Transverse colon (tissue), 4 donors: ENCODE results near the gene CTNNA1. TPM values are rescaled to one million over a fixed set of nuclear protein-coding genes. Genes with fewer than 3 reads are reported as not detected.

Experiments
- DNase-seq: peaks from one replicate; pipeline ENCODE4 v3.0.0-alpha.2; 2019
- H3K27ac ChIP-seq, 4 donors: fragments of 200-600 bp; sonication (generic); 2 replicates each; pipeline ENCODE4 v1.5.1; 2016 to 2018; ENCODE audit warnings: inconsistent platforms in 4 of 4
- H3K27me3 ChIP-seq: fragments of 200-600 bp; sonication (generic); 2 replicates; pipeline ENCODE4 v1.5.1; 2017; ENCODE audit warnings: inconsistent platforms
- H3K36me3 ChIP-seq, 4 donors: fragments of 200-600 bp; sonication (generic); 2 replicates each; pipeline ENCODE4 v1.5.1; 2017 to 2019; ENCODE audit warnings: inconsistent platforms in 4 of 4
- H3K4me1 ChIP-seq, 4 donors: fragments of 200-600 bp; sonication (generic); 2 replicates each; pipeline ENCODE4 v1.5.1; 2017 to 2020; ENCODE audit warnings: inconsistent platforms in 4 of 4
- H3K4me3 ChIP-seq, 4 donors: fragments of 200-600 bp; sonication (generic); 1 replicate in 1 of 4; 2 replicates in 3 of 4; pipeline versions ENCODE4 v1.5.1 to v1.6.1; 2017 to 2019; ENCODE audit warnings: inconsistent platforms in 4 of 4
- H3K9me3 ChIP-seq, 2 donors: fragments of 200-600 bp; sonication (generic); 2 replicates each; pipeline ENCODE4 v1.5.1; 2017 to 2019; ENCODE audit warnings: inconsistent platforms in 2 of 2
- EP300 ChIP-seq: sonication (generic); formaldehyde crosslinking; IDR thresholded peaks from one replicate; pipeline ENCODE4 v1.6.1; 2017; ENCODE audit warnings: antibody characterized with exemption, low read depth
- POLR2A ChIP-seq: fragments of 450-650 bp; IDR thresholded peaks from one replicate; pipeline ENCODE4 v1.6.1; 2016; ENCODE audit warnings: antibody characterized with exemption, mild to moderate bottlenecking, moderate library complexity
- POLR2AphosphoS5 ChIP-seq, 3 donors: sonication (generic); formaldehyde crosslinking; IDR thresholded peaks; one replicate each; pipeline ENCODE4 v1.6.1; 2016; ENCODE audit warnings: antibody characterized with exemption in 3 of 3
- WGBS, 2 donors: methylation state at CpG; one replicate each; pipeline ENCODE4 v1.1.5; 2018; ENCODE audit warnings: low coverage in 1 of 2; 5-methylcytosine and 5-hydroxymethylcytosine counted together
- in situ Hi-C, 4 donors: fragments of 200-750 bp; cut with MboI; loops; one replicate each; pipeline versions ENCODE4 v1.15.0 to v1.15.1; 2017; ENCODE audit warnings: low sequenced_read_pairs in 3 of 4, low pct_ligation_motif_present in 1 of 4, low pct_unique_long_range_greater_than_20kb in 1 of 4
- intact Hi-C: fragments of 100-400 bp; cut with DNase I; formaldehyde crosslinking; loops from one replicate; pipeline ENCODE4 v1.15.1; 2023; ENCODE audit warnings: low total_unique reads
- total RNA-seq, 4 donors: library from RNA; depleted of rRNA; stranded (reverse); fragments of >200 nt; gene quantifications; one replicate each; pipeline ENCODE4 v1.1.0, GENCODE V29; 2016
- TF ChIP-seq, protein P1 (sequence below), 5 experiments: fragments of 200-600 bp in 3 of 5; fragments of 450-650 bp in 2 of 5; sonication (generic) in 3 of 5; IDR thresholded peaks; 1 replicate in 2 of 5; 2 replicates in 3 of 5; pipeline ENCODE4 v1.5.1; 2016 to 2017; ENCODE audit warnings: antibody characterized with exemption in 5 of 5, inconsistent platforms in 3 of 5, mild to moderate bottlenecking in 2 of 5, moderate library complexity in 1 of 5

CTNNA1 gene
- total RNA-seq, 4 donors from 2014 or later: 272 to 381 (median 316) TPM

DNA sequence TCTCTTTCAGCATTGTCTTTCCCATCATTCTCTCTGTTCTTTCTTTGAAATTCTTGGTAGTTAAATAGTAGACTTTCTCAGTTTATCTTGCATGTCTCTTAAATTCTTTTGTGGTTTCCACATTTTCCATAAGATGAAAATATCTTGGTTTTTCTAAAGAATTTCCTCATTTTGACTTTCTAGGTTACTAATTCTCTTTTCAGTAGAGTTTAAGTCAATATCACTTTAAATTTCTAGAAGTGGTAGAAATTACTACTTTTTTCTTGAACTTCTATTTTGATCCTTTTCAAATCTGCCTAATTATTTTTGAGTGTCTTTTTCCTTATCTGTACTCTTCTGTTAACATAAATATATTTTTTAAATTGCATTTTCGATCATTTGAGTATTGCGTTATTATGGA lies 145.5 kb downstream of the CTNNA1 start:
- no peaks in the 10 kb centered on the region for H3K27me3 ChIP-seq
- no peaks in the 10 kb centered on the region for H3K9me3 ChIP-seq
- in situ Hi-C loops: no loop called here
- peaks cover 0 to 6% (median 0%) of the 10 kb centered on the region in 4 donors for H3K36me3 ChIP-seq
- no peak overlapping the region for H3K27ac ChIP-seq
- intact Hi-C loops: no loop called here
- no peak for TF ChIP-seq POLR2AphosphoS5 (IDR thresholded peaks at IDR 0.05)
- TF ChIP-seq, protein P1, sequence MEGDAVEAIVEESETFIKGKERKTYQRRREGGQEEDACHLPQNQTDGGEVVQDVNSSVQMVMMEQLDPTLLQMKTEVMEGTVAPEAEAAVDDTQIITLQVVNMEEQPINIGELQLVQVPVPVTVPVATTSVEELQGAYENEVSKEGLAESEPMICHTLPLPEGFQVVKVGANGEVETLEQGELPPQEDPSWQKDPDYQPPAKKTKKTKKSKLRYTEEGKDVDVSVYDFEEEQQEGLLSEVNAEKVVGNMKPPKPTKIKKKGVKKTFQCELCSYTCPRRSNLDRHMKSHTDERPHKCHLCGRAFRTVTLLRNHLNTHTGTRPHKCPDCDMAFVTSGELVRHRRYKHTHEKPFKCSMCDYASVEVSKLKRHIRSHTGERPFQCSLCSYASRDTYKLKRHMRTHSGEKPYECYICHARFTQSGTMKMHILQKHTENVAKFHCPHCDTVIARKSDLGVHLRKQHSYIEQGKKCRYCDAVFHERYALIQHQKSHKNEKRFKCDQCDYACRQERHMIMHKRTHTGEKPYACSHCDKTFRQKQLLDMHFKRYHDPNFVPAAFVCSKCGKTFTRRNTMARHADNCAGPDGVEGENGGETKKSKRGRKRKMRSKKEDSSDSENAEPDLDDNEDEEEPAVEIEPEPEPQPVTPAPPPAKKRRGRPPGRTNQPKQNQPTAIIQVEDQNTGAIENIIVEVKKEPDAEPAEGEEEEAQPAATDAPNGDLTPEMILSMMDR (IDR thresholded peaks at IDR 0.05): no peak
- no peak for TF ChIP-seq EP300
- TF ChIP-seq POLR2A: no peak
- no peak overlapping the region for H3K4me3 ChIP-seq
- peaks cover 0 to 9% (median 3%) of the 10 kb centered on the region in 4 donors for H3K4me1 ChIP-seq
- DNase-seq: no peak
- 89 to 93% methylated on average over 2 of the region's 2 CpGs for WGBS, 2 donors

DNA sequence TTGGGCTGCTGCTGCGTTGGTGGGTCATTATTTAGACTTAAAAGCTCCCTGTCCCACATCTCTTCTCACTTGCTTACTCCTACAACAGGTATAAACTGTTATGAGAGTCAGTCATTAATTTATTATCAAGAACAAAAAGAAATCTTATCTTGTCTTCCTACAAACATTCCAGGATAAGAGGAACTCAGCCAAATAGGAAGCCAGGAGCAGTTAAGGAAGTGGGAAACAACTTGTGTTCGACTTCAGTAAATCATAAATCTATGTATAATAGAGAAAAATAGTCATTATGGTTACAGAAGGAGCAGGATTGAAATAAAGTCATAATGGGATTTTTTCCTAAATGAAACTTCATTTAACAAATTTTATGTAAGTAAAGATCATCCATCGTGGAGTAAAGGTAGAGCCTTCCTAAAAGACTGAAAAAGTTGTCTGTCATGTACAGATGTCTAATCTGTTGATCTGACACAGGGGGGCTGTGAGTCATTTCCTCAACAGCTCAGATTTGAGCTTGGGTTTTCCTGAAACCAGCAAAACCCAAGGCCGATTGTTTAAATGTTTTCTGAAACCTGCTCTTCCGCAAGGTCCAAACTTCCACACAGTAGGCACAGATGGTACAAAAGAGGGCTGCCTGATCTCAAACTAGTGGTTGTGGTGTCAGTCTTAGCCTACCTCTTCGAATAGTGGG lies 147.2 kb downstream of the CTNNA1 start:
- intact Hi-C loops (no loop called here), in situ Hi-C loops (no loop called here)
- Histone ChIP-seq H3K27me3 (no peaks in the 10 kb centered on the region), H3K27ac (no peak overlapping the region), H3K4me1 (peaks cover 0 to 10% (median 3%) of the 10 kb centered on the region in 4 donors), H3K4me3 (no peak overlapping the region), H3K36me3 (peaks cover 0 to 15% (median 4%) of the 10 kb centered on the region in 4 donors), H3K9me3 (no peaks in the 10 kb centered on the region)
- TF ChIP-seq POLR2AphosphoS5 (IDR thresholded peaks at IDR 0.05) (no peak), POLR2A (no peak), EP300 (no peak)
- TF ChIP-seq, protein P1 (IDR thresholded peaks at IDR 0.05): no peak
- no peak for DNase-seq
- WGBS, 2 donors: 70 to 88% methylated on average over 6 of the region's 6 CpGs

DNA sequence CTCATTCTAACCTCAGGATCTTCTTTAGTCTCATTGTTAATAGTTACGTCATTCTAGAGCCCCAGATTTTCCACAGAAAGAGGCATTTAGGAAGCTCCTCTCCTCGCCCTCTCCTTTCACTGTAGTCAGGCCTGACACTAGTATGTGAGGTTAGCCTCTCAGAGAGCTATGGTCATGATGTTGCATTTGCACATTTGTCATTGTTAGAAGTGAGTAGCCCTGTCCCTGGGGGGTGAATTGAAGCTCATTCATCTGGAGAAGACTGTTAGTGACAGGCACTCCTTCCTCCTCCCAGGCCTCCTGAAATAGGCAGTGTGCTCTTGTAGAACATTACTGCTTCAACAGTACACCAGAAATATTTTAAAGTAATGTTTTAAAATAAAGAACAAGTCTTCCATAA lies 148.5 kb downstream of the CTNNA1 start:
- in situ Hi-C loops: no loop called here
- intact Hi-C loops: no loop called here
- Histone ChIP-seq H3K4me3 (no peak overlapping the region), H3K4me1 (peaks cover 0 to 10% (median 3%) of the 10 kb centered on the region in 4 donors), H3K27ac (no peak overlapping the region), H3K27me3 (no peaks in the 10 kb centered on the region), H3K9me3 (no peaks in the 10 kb centered on the region), H3K36me3 (peaks cover 0 to 19% (median 7%) of the 10 kb centered on the region in 4 donors)
- no peak for DNase-seq
- TF ChIP-seq POLR2A (no peak), POLR2AphosphoS5 (IDR thresholded peaks at IDR 0.05) (no peak), EP300 (no peak)
- TF ChIP-seq, protein P1 (IDR thresholded peaks at IDR 0.05): no peak
- 88% methylated on average over 2 of the region's 2 CpGs; no CpG with 5 or more reads in 1 of the 2 donors for WGBS, 2 donors

DNA sequence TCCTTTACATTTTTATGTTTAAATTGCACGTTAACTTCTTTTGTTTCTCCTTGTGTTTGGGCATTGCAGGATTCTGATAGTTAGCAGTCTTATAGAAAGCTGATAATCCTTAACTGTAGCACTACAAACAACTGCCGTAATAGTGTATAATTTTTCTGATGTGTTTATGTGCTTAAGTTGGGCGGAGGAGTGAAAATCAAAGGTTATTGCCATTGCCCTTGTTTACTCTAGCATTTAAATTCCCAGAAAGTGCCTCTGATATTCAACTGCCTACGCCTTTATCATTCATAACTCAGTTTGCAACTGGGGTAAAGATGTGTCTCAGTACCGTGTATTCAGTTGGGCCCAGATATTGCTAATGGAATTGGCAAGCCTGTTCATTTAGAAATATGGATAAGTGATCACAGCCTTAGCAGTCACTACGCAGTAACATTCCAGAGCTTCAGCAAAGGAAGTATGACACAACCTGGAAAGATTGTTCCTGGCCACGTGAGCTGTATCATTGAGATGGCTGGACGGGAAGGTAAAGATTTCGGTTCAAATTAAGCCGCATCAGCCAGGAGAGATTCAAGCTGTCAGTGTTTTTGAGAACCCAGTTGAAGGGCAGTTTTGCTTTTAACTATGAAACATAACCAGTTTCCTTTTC lies 150.0 kb downstream of the CTNNA1 start:
- peaks cover 0 to 23% (median 7%) of the 10 kb centered on the region in 4 donors for H3K36me3 ChIP-seq
- no peak for DNase-seq

More for the DNA sequence above, 150.0 kb downstream of the CTNNA1 start:
- 38 to 58% methylated on average over 3 to 10 of the region's 10 CpGs for WGBS, 2 donors
- H3K9me3 ChIP-seq: no peaks in the 10 kb centered on the region
- peak overlapping the region in 2 of 4 donors; percentile 14 to 16 for H3K27ac ChIP-seq
- in situ Hi-C loops (no loop called here), intact Hi-C loops (no loop called here)
- no peaks in the 10 kb centered on the region for H3K27me3 ChIP-seq
- no peak overlapping the region for H3K4me3 ChIP-seq
- TF ChIP-seq POLR2AphosphoS5 (IDR thresholded peaks at IDR 0.05): peak in 1 of 3 donors; percentile 13
- TF ChIP-seq, protein P1 (IDR thresholded peaks at IDR 0.05): no peak
- H3K4me1 ChIP-seq: peaks cover 0 to 10% (median 3%) of the 10 kb centered on the region in 4 donors
